Right atrium auricular region (tissue), 2 donors: ENCODE results near the gene NMNAT3. TPM values are rescaled to one million over a fixed set of nuclear protein-coding genes. Genes with fewer than 3 reads are reported as not detected.
"Not testable (repeated sequence)": the region's sequence is repeated elsewhere in the genome, so short reads cannot be mapped to it uniquely, and the experiment has no call there.

Experiments used
- DNase-seq: peaks from one replicate; pipeline ENCODE4 v3.0.0-alpha.2; 2019; ENCODE audit warnings: low spot score
- H3K27ac ChIP-seq, 2 donors: fragments of 200-600 bp; sonication (generic); 1 replicate in 1 of 2; 2 replicates in 1 of 2; pipeline ENCODE4 v1.5.1; 2016 to 2019
- H3K27me3 ChIP-seq, 2 donors: fragments of 200-600 bp; sonication (generic); one replicate each; pipeline versions ENCODE4 v1.5.1 to v1.6.0; 2017 to 2019
- H3K36me3 ChIP-seq: fragments of 200-600 bp; sonication (generic); one replicate; pipeline ENCODE4 v1.5.1; 2016
- H3K4me1 ChIP-seq, 2 donors: fragments of 200-600 bp; sonication (generic); one replicate each; pipeline versions ENCODE4 v1.5.1 to v1.6.0; 2017 to 2019
- H3K4me3 ChIP-seq, 2 donors: fragments of 200-600 bp; sonication (generic); 1 replicate in 1 of 2; 2 replicates in 1 of 2; pipeline ENCODE4 v1.5.1; 2017 to 2019; ENCODE audit warnings: mild to moderate bottlenecking in 1 of 2, moderate library complexity in 1 of 2
- H3K9me3 ChIP-seq, 2 donors: fragments of 200-600 bp; sonication (generic); one replicate each; pipeline ENCODE4 v1.5.1; 2019
- CTCF ChIP-seq, 2 donors: fragments of 200-600 bp; sonication (generic); IDR thresholded peaks; one replicate each; pipeline ENCODE4 v1.5.1; 2019; ENCODE audit warnings: antibody characterized with exemption in 2 of 2
- total RNA-seq, 2 donors: library from RNA; depleted of rRNA; stranded (reverse); fragments of >200 nt; gene quantifications; one replicate each; pipeline ENCODE4 v1.1.0, GENCODE V29; 2016

The NMNAT3 gene
- total RNA-seq, 2 donors from 2014 or later, result 11.0 to 23.4 TPM

- no peak for TF ChIP-seq CTCF (IDR thresholded peaks at IDR 0.05)
- Histone ChIP-seq H3K27ac (no peak overlapping the region), H3K4me3 (no peak overlapping the region), H3K27me3 (no peaks in the 10 kb centered on the region), H3K4me1 (no peaks in the 10 kb centered on the region), H3K9me3 (no peaks in the 10 kb centered on the region), H3K36me3 (no peaks in the 10 kb centered on the region)
- DNase-seq, result no peak
Measured at GRCh38 chr3:139587797-139588196, 90.0 kb downstream of the NMNAT3 start.

DNA sequence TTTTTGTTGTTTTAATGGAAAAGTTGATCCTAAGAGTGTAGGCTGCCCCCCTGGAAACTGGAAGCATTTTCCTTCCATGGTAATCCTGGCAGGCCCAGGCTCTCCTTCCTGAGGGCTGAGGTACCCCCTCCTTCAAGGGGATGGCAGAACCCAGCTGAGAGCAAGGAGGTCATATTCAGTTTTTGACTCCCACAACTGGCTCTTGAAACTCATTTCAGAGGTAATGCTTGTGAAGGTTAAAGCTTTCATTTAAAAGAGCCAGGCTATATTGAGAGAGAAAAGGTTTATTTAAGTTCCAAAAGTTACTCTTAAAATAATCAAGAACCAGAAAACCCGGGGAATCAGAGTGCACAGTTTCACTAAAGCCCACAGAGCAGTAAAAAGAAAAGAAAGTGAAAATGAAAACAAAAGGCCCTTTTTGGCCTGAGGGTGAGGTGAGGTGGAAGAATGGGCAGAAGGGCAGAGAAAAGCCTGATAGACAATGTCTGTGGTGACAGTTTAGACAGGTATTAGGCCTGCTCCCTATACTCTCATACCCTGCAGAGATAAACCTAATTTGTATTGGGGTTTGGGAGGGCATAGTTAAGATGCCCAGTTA is 91.3 kb downstream of the NMNAT3 start:
- H3K4me1 ChIP-seq, result no peaks in the 10 kb centered on the region
- no peak overlapping the region for H3K4me3 ChIP-seq
- no peak for TF ChIP-seq CTCF (IDR thresholded peaks at IDR 0.05)
- no peaks in the 10 kb centered on the region for H3K9me3 ChIP-seq
- H3K27me3 ChIP-seq, result no peaks in the 10 kb centered on the region
- no peak for DNase-seq
- no peak overlapping the region for H3K27ac ChIP-seq
- H3K36me3 ChIP-seq, result no peaks in the 10 kb centered on the region

- TF ChIP-seq CTCF (IDR thresholded peaks at IDR 0.05), result no peak
- no peak for DNase-seq
- H3K4me1 ChIP-seq, result no peaks in the 10 kb centered on the region
- no peak overlapping the region for H3K27ac ChIP-seq
- no peaks in the 10 kb centered on the region for H3K9me3 ChIP-seq
- H3K4me3 ChIP-seq, result no peak overlapping the region
- H3K27me3 ChIP-seq, result no peaks in the 10 kb centered on the region
- H3K36me3 ChIP-seq, result no peaks in the 10 kb centered on the region
Measured at GRCh38 chr3:139585820-139586219, 92.0 kb downstream of the NMNAT3 start.

GRCh38 chr3:139583651-139584050 is 94.1 kb downstream of the NMNAT3 start:
- H3K27ac ChIP-seq, H3K4me1 ChIP-seq, H3K36me3 ChIP-seq, DNase-seq, H3K9me3 ChIP-seq, H3K4me3 ChIP-seq, H3K27me3 ChIP-seq: not testable (repeated sequence)

- Histone ChIP-seq H3K27ac (no peak overlapping the region), H3K9me3 (no peaks in the 10 kb centered on the region), H3K27me3 (no peaks in the 10 kb centered on the region), H3K4me3 (no peak overlapping the region), H3K36me3 (peaks cover 7% of the 10 kb centered on the region), H3K4me1 (peaks cover 0 to 10% of the 10 kb centered on the region in 2 donors)
- DNase-seq, result no peak
- no peak for TF ChIP-seq CTCF (IDR thresholded peaks at IDR 0.05)
Measured at GRCh38 chr3:139578783-139579182, 99.0 kb downstream of the NMNAT3 start.

DNA sequence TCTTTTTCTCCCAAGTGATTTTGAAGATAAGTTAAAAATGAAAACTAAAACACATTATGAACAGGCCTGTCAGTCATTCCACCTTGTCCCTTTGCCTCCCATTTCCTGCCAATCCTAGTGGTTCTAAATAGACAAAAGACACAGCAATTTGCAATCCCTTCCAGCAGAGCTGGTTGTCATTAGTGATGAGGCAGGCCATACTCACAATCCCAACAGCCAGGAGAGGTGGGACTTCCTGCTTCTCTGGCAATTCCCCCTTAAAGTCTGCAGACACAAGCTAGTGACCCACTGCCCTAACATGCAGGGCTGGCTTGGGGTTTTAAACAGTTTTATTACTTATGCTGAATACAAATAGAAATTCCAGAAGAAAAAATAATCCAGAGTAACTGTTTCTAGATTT is 99.9 kb downstream of the NMNAT3 start:
- no peaks in the 10 kb centered on the region for H3K27me3 ChIP-seq
- no peak for DNase-seq
- peaks cover 7% of the 10 kb centered on the region for H3K36me3 ChIP-seq
- peaks cover 0 to 18% of the 10 kb centered on the region in 2 donors for H3K4me1 ChIP-seq
- no peak overlapping the region for H3K27ac ChIP-seq
- H3K4me3 ChIP-seq, result no peak overlapping the region
- H3K9me3 ChIP-seq, result no peaks in the 10 kb centered on the region
- no peak for TF ChIP-seq CTCF (IDR thresholded peaks at IDR 0.05)
